Lower leg skin (tissue), 3 donors: ENCODE results near the gene SLC19A3.

Source experiments
- POLR2A ChIP-seq, 2 donors: fragments of 450-650 bp; IDR thresholded peaks; one replicate each; pipeline ENCODE4 v1.6.1; 2016 to 2017; ENCODE audit warnings: antibody characterized with exemption in 2 of 2, mild to moderate bottlenecking in 1 of 2, moderate library complexity in 1 of 2
- TF ChIP-seq, protein P1 (sequence below), 3 donors: fragments of 450-650 bp; IDR thresholded peaks; one replicate each; pipeline ENCODE4 v1.5.1; 2016; ENCODE audit warnings: antibody characterized with exemption in 3 of 3, mild to moderate bottlenecking in 3 of 3, moderate library complexity in 2 of 3

GRCh38 chr2:227634201-227634600 lies 83.6 kb downstream of the SLC19A3 start:
- TF ChIP-seq POLR2A (IDR thresholded peaks at IDR 0.05) = no peak
- TF ChIP-seq, protein P1, sequence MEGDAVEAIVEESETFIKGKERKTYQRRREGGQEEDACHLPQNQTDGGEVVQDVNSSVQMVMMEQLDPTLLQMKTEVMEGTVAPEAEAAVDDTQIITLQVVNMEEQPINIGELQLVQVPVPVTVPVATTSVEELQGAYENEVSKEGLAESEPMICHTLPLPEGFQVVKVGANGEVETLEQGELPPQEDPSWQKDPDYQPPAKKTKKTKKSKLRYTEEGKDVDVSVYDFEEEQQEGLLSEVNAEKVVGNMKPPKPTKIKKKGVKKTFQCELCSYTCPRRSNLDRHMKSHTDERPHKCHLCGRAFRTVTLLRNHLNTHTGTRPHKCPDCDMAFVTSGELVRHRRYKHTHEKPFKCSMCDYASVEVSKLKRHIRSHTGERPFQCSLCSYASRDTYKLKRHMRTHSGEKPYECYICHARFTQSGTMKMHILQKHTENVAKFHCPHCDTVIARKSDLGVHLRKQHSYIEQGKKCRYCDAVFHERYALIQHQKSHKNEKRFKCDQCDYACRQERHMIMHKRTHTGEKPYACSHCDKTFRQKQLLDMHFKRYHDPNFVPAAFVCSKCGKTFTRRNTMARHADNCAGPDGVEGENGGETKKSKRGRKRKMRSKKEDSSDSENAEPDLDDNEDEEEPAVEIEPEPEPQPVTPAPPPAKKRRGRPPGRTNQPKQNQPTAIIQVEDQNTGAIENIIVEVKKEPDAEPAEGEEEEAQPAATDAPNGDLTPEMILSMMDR (IDR thresholded peaks at IDR 0.05) = no peak
